Stomach smooth muscle (tissue), 2 donors: ENCODE data around the gene SREK1.

Experiments used
- H3K27ac ChIP-seq: one replicate; pipeline ENCODE4 v1.7.0; 2013; ENCODE audit warnings: mild to moderate bottlenecking, low read length, inconsistent platforms
- H3K27me3 ChIP-seq, 2 donors: one replicate each; pipeline ENCODE4 v1.7.0; 2013; ENCODE audit warnings: low read length in 2 of 2; ENCODE audit not compliant: insufficient read depth in 2 of 2, control insufficient read depth in 1 of 2
- H3K36me3 ChIP-seq, 2 donors: one replicate each; pipeline ENCODE4 v1.7.0; 2013; ENCODE audit warnings: low read length in 2 of 2; ENCODE audit not compliant: control insufficient read depth in 2 of 2, insufficient read depth in 2 of 2
- H3K4me1 ChIP-seq: one replicate; pipeline ENCODE4 v1.7.0; 2013; ENCODE audit warnings: low read length; ENCODE audit not compliant: control insufficient read depth, insufficient read depth
- H3K4me3 ChIP-seq, 2 donors: one replicate each; pipeline ENCODE4 v1.7.0; 2013; ENCODE audit warnings: low read length in 2 of 2
- H3K9ac ChIP-seq, 2 donors: one replicate each; pipeline ENCODE4 v1.7.0; 2013; ENCODE audit warnings: low read length in 2 of 2, mild to moderate bottlenecking in 1 of 2
- H3K9me3 ChIP-seq, 2 donors: one replicate each; pipeline ENCODE4 v1.7.0; 2013; ENCODE audit warnings: low read length in 2 of 2; ENCODE audit not compliant: control insufficient read depth in 2 of 2
- donor health status: healthy.
- donor health status: Pancreatic carcinoma.

SREK1 gene

DNA sequence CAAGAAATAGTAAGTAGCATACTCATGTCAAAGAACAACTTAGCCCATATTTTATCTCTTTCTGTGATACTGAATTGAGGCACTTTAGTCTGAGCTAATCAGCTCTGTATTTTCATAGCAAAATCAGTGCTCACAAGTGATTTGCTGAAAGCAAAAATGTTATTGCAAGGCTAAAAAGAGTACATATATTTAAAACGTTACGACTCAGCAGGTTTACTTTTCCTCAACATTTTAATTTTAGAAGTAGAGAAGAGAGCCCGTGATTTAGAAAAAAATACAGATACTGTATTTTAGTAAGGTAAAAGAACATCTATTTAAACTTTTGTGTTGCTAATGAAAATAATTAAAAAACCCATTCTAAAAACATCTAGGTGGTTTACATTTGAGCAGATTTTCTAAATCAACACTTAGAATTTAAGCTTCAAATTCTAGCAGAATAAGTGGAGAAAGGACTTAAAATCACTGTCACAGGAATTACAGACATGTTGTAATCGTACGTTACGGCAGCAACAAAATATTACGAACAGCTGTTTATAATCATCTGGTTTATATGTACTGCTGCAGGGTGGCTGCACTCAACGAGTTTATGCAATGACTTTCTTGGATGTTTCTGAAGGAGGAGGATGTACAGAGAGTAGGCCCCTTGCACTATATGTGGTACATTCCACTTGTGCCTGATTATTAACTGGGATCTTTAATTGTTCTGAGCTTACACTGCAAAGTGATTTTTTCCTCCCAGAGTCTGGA is 20.1 kb downstream of the SREK1 start:
- Histone ChIP-seq H3K27ac (no peak overlapping the region), H3K4me1 (no peaks in the 10 kb centered on the region), H3K36me3 (peaks cover 13 to 54% of the 10 kb centered on the region in 2 donors), H3K4me3 (no peak overlapping the region), H3K27me3 (no peaks in the 10 kb centered on the region), H3K9ac (no peak overlapping the region), H3K9me3 (no peaks in the 10 kb centered on the region)

DNA sequence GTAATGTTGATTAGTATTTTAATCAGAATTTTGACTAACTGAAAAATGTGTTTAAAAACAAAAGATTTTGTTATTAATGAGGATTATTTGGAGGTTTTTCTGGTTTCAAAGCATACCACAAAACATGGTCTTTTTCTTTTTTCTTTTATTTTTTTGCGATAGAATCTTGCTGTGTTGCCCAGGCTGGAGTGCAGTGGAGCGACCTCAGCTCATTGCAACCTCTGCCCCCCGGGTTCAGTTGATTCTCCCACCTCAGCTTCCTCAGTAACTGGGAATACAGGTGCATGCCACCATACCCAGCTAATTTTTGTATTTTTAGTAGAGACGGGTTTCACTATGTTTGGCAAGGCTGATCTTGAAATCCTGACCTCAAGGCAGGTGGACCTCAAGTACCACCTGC is 24.1 kb downstream of the SREK1 start:
- no peaks in the 10 kb centered on the region for H3K9me3 ChIP-seq
- H3K4me3 ChIP-seq: no peak overlapping the region
- peaks cover 16 to 41% of the 10 kb centered on the region in 2 donors for H3K36me3 ChIP-seq
- no peaks in the 10 kb centered on the region for H3K4me1 ChIP-seq
- no peaks in the 10 kb centered on the region for H3K27me3 ChIP-seq
- no peak overlapping the region for H3K9ac ChIP-seq
- H3K27ac ChIP-seq: no peak overlapping the region

DNA sequence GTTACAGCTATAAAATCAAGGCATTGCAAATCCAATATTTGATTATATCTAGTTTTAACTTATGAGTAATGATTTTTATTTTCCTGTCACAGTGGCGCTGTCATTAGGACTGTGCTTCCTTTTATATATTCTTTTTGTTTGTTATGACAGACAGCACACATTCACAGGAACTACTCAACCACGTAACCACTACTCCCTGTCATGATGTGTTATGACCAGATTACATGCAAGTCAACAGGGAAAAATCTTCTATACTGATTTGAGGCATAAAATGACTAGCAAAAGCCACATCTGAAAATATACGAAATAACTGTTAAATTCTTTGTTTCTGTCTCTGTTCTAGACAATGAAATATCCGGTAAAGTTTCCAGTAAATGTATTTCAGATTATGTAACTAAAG is 25.4 kb downstream of the SREK1 start:
- Histone ChIP-seq H3K27me3 (no peaks in the 10 kb centered on the region), H3K36me3 (peaks cover 14 to 34% of the 10 kb centered on the region in 2 donors), H3K9me3 (no peaks in the 10 kb centered on the region), H3K4me1 (no peaks in the 10 kb centered on the region), H3K4me3 (no peak overlapping the region), H3K27ac (no peak overlapping the region), H3K9ac (no peak overlapping the region)

DNA sequence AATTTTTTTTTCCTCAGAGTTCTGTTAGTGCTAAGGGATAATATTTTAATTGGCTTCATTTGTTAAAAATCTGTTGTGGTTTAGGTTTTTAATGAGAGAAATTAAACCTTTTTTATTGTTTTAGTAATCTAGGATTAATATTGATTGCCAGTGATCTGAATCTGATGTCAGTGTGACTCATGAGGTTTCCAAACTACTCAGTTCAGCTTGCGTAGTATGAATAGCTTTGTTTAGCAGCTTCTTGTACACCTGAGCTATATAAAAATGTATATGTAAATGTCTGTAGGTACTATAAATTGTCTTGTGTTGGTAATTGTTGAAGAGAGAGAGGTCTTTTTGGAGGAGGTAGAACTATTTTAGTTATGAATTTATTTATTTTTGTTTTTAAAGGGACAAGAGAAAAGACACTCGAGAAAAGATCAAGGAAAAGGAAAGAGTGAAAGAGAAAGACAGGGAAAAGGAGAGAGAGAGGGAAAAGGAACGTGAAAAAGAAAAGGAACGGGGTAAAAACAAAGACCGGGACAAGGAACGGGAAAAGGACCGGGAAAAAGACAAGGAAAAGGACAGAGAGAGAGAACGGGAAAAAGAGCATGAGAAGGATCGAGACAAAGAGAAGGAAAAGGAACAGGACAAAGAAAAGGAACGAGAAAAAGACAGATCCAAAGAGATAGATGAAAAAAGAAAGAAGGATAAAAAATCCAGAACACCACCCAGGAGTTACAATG is 26.3 kb downstream of the SREK1 start:
- Histone ChIP-seq H3K27ac (no peak overlapping the region), H3K27me3 (no peaks in the 10 kb centered on the region), H3K4me1 (no peaks in the 10 kb centered on the region), H3K9me3 (no peaks in the 10 kb centered on the region), H3K9ac (no peak overlapping the region), H3K36me3 (peaks cover 13 to 34% of the 10 kb centered on the region in 2 donors), H3K4me3 (no peak overlapping the region)

DNA sequence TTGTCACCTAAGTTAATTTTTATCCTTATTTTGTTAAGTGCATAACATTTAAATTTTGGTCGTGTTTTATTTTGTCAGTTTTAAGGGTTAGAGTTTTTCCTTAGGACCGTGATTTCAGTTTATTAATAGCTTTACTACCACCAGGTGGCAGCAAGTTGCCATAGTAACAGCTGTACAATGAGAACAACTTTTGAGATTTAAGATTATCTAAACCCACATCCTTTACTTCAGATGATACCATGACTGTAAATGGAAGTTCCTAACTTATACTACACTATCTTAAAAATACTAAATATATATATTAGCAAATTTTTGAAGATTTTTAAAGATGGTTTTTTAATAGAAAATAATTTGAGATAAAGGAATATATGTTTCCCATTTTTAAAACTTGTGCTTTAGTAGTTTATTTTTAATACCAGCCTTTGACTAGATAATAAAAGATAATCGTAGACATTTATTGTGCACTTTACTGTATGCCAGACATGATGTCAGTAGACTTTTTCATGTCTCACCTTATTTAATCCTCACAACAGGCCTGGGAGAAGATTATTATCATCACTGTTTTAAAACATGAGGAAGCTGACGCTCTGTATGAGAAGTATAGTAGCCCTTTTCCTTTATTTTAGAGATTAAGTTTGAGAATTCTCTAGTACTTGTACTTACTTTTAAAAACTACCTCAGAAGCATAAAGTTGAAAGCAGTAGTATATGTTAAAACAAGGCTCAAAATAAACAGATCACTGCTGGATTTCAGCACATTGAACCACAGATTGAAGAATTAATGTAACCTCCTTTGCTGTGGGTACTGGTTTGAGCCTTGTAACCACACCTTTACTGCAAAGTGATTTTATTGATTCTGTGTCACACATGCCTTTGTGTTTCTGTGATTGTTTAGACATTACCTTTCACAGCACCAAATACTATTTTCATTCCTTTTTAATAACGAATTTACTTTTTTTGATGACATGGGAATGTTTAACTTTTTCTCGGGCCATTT is 27.5 kb downstream of the SREK1 start:
- Histone ChIP-seq H3K27ac (no peak overlapping the region), H3K4me3 (no peak overlapping the region), H3K4me1 (no peaks in the 10 kb centered on the region), H3K27me3 (no peaks in the 10 kb centered on the region), H3K36me3 (peaks cover 6 to 29% of the 10 kb centered on the region in 2 donors), H3K9me3 (no peaks in the 10 kb centered on the region), H3K9ac (no peak overlapping the region)

DNA sequence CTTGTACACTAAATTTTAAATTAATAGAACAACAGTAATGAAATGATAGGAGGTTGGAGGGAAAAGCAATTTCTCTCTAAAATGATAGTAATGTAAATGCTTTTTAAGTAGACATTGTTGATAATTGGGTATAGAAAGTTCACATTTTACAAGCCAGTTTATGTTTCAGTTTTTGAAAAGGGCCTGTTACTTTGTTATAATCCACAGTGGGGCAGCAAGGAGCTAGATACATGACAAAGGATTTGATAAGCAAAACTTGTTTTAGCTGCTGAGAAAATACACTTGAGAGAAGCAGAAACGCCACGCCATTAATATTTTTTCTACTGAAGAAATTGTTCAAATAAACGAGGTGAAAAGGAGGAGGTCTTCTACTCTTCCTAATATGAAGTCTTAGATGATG is 30.2 kb downstream of the SREK1 start:
- H3K9me3 ChIP-seq: no peaks in the 10 kb centered on the region
- H3K27me3 ChIP-seq: no peaks in the 10 kb centered on the region
- H3K4me3 ChIP-seq: no peak overlapping the region
- H3K27ac ChIP-seq: no peak overlapping the region
- no peak overlapping the region for H3K9ac ChIP-seq
- H3K4me1 ChIP-seq: no peaks in the 10 kb centered on the region
- peaks cover 7 to 44% of the 10 kb centered on the region in 2 donors for H3K36me3 ChIP-seq

DNA sequence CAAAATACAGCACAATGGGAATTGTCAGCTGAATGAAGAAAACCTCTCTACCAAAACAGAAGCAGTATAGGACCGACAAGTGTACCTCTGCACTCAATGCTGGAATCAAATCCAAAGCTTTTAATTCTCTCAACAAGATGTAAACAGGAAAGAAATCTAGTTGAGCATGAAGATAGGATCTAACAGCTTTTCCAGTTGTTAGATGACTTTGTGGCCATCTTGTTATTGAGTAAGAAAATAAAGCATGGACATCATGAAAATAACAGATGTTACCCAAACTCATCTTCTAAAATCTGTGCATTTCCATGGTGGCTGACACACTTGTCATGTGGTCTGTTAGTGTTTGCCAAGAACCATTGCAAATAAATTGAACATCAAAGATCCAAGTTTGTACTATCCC is 34.7 kb downstream of the SREK1 start:
- H3K9ac ChIP-seq: no peak overlapping the region
- H3K4me1 ChIP-seq: no peaks in the 10 kb centered on the region
- no peaks in the 10 kb centered on the region for H3K9me3 ChIP-seq
- no peaks in the 10 kb centered on the region for H3K27me3 ChIP-seq
- no peak overlapping the region for H3K4me3 ChIP-seq
- no peak overlapping the region for H3K27ac ChIP-seq
- peaks cover 4 to 43% of the 10 kb centered on the region in 2 donors for H3K36me3 ChIP-seq

DNA sequence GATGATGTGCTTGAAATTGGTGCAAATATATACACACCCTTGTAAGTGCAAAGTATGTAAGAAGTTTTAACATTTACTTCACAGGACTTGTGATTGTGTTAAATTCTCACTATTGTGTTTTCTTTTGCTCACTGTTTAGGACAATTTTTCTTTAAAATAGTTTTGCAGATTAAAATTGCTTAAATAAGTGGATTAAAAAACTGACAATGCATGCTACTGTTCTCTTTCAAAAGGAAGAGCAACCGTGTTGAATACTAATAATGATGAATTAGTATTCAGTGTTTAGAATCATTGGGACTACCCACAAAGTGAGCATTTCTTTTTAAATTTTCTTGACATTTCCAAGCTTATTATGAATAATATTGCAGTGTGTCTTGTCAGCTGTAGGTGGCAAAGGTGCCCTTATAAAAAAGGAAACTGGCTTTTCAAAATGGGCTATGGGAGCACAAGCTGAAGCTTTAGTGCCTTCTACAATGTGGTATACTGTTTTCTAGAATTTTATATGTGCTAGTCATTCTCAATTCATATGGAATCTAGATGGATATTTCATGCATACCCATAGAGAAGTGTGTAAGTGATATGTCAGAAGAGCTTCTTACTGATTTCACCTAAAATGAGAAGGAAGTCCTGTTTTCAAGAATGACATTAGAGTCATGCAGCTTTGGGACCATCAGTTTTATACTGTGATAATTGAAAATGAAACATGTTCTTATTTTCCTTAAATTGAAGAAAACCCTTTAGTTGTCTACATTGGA is 35.4 kb downstream of the SREK1 start:
- Histone ChIP-seq H3K9ac (no peak overlapping the region), H3K4me1 (no peaks in the 10 kb centered on the region), H3K27me3 (no peaks in the 10 kb centered on the region), H3K9me3 (no peaks in the 10 kb centered on the region), H3K27ac (no peak overlapping the region), H3K4me3 (no peak overlapping the region), H3K36me3 (peaks cover 4 to 41% of the 10 kb centered on the region in 2 donors)

DNA sequence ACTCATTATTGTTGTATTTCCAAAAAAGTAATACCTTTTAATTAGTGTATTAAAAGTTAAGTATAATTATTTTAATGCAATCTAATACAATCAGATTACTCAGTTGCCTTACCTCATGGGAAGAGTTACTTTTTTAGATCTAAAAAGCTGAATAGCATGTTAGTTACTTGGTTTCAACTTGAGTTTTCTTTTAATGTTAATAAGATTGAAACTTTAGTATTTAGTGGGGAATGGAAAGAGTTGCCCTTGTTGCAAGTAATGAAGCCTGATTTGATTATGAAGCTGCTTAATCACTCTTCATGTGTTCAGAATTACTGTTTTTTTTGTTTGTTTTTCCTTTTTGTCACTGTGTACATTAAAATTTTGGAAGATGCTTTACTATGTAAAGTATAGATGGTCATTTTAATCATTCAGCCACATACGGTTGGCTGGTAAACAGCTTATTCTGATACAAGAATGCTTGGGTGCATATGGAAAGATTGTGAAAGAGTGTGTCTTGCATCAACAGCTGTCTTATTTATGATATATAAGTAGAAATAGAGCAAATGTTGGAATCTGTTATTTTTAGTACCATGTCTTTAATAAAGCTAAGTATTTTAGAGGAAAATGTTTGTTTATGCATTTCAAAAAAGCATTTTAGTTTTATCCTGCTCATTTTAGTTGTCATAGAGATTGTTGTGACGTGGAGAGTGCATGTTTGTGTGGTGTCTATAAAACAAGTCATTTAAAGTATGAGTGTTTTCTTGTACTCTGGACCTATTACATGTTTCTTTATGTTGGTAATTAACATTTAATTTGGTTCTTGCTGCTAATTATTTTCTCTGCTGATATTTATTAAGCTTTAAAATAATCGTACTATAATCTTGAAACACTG is 36.4 kb downstream of the SREK1 start:
- no peaks in the 10 kb centered on the region for H3K4me1 ChIP-seq
- H3K27me3 ChIP-seq: no peaks in the 10 kb centered on the region
- no peak overlapping the region for H3K9ac ChIP-seq
- H3K27ac ChIP-seq: no peak overlapping the region
- no peak overlapping the region for H3K4me3 ChIP-seq
- H3K36me3 ChIP-seq: peaks cover 4 to 33% of the 10 kb centered on the region in 2 donors
- no peaks in the 10 kb centered on the region for H3K9me3 ChIP-seq
